Astrocyte (in vitro differentiated cells and primary cell): Measurements from ENCODE around the gene SPTBN1. TPM values are rescaled to one million over a fixed set of nuclear protein-coding genes. Genes with fewer than 3 reads are reported as not detected.
A peak's percentile ranks its signal among the peaks of the same experiment; 100 is the strongest.

Source experiments
- DNase-seq: peaks from one replicate; pipeline ENCODE4 v3.0.0-alpha.2; 2010; ENCODE audit warnings: low read depth
- FAIRE-seq: peaks from 2 replicates; lab custom pipeline; 2011; peaks lifted over from hg19 to GRCh38; lab: Jason Lieb, UNC
- H2AFZ ChIP-seq: 2 replicates; pipeline ENCODE4 v1.6.0; 2012; ENCODE audit warnings: low read depth, low read length, inconsistent platforms
- H3K27ac ChIP-seq: 2 replicates; pipeline ENCODE4 v1.5.1; 2011; ENCODE audit warnings: low read depth, low read length, inconsistent platforms
- H3K27me3 ChIP-seq: 2 replicates; pipeline ENCODE4 v1.6.0; 2011; ENCODE audit warnings: low read length, inconsistent platforms; ENCODE audit not compliant: insufficient read depth
- H3K36me3 ChIP-seq: 2 replicates; pipeline ENCODE4 v1.5.1; 2011; ENCODE audit warnings: low read length, inconsistent platforms; ENCODE audit not compliant: insufficient read depth
- H3K4me1 ChIP-seq: 2 replicates; pipeline ENCODE4 v1.5.1; 2011; ENCODE audit warnings: low read length, inconsistent platforms; ENCODE audit not compliant: insufficient read depth
- H3K4me2 ChIP-seq: 2 replicates; pipeline ENCODE4 v1.6.0; 2012; ENCODE audit warnings: low read length, inconsistent platforms
- H3K4me3 ChIP-seq: 2 replicates; pipeline ENCODE4 v1.5.1; 2011; ENCODE audit warnings: low read depth, mild to moderate bottlenecking, low read length, inconsistent platforms; ENCODE audit not compliant: insufficient read depth
- H3K79me2 ChIP-seq: 2 replicates; pipeline ENCODE4 v1.6.0; 2012; ENCODE audit warnings: mild to moderate bottlenecking, low read length, inconsistent platforms; ENCODE audit not compliant: insufficient read depth
- H3K9ac ChIP-seq: 2 replicates; pipeline ENCODE4 v1.6.0; 2012; ENCODE audit warnings: mild to moderate bottlenecking, low read length, inconsistent platforms
- H3K9me3 ChIP-seq: 2 replicates; pipeline ENCODE4 v1.5.1; 2012; ENCODE audit warnings: low read depth, mild to moderate bottlenecking, low read length, inconsistent platforms; ENCODE audit not compliant: insufficient read depth
- H4K20me1 ChIP-seq: 2 replicates; pipeline ENCODE4 v1.6.0; 2012; ENCODE audit warnings: low read length, inconsistent platforms; ENCODE audit not compliant: insufficient read depth
- H3K27ac Mint-ChIP-seq: one replicate; pipeline ENCODE4 v1.8.0; 2021; ENCODE audit warnings: mild to moderate bottlenecking, mixed read lengths; ENCODE audit not compliant: unreplicated experiment
- H3K27me3 Mint-ChIP-seq: one replicate; pipeline ENCODE4 v1.8.0; 2021; ENCODE audit warnings: low read depth, mixed read lengths; ENCODE audit not compliant: unreplicated experiment
- H3K36me3 Mint-ChIP-seq: one replicate; pipeline ENCODE4 v1.8.0; 2021; ENCODE audit warnings: low read depth, mixed read lengths; ENCODE audit not compliant: unreplicated experiment
- H3K4me1 Mint-ChIP-seq: one replicate; pipeline ENCODE4 v1.8.0; 2021; ENCODE audit warnings: low read depth, mixed read lengths; ENCODE audit not compliant: unreplicated experiment
- H3K4me3 Mint-ChIP-seq: one replicate; pipeline ENCODE4 v1.8.0; 2021; ENCODE audit warnings: mild to moderate bottlenecking, moderate library complexity, mixed read lengths; ENCODE audit not compliant: unreplicated experiment
- H3K9me3 Mint-ChIP-seq: one replicate; pipeline ENCODE4 v1.8.0; 2021; ENCODE audit warnings: mild to moderate bottlenecking, mixed read lengths; ENCODE audit not compliant: unreplicated experiment
- EZH2 ChIP-seq: IDR thresholded peaks from 2 replicates; pipeline ENCODE4 v1.6.1; 2012; ENCODE audit warnings: mild to moderate bottlenecking, low read length, inconsistent platforms; ENCODE audit not compliant: insufficient read depth
- total RNA-seq: library from RNA; stranded (reverse); gene quantifications from 2 replicates; pipeline ENCODE4 v1.2.1, GENCODE V29; 2021
- TF ChIP-seq, protein P1 (sequence below): IDR thresholded peaks from 2 replicates; pipeline ENCODE4 v1.5.1; 2011; ENCODE audit warnings: low read depth, mild to moderate bottlenecking, inconsistent platforms, low read length, moderate library complexity; ENCODE audit not compliant: insufficient read depth

Gene SPTBN1
- total RNA-seq, 1 donor from 2014 or later: 311 TPM

- no peak for DNase-seq
- no peak for TF ChIP-seq EZH2
- TF ChIP-seq, protein P1, sequence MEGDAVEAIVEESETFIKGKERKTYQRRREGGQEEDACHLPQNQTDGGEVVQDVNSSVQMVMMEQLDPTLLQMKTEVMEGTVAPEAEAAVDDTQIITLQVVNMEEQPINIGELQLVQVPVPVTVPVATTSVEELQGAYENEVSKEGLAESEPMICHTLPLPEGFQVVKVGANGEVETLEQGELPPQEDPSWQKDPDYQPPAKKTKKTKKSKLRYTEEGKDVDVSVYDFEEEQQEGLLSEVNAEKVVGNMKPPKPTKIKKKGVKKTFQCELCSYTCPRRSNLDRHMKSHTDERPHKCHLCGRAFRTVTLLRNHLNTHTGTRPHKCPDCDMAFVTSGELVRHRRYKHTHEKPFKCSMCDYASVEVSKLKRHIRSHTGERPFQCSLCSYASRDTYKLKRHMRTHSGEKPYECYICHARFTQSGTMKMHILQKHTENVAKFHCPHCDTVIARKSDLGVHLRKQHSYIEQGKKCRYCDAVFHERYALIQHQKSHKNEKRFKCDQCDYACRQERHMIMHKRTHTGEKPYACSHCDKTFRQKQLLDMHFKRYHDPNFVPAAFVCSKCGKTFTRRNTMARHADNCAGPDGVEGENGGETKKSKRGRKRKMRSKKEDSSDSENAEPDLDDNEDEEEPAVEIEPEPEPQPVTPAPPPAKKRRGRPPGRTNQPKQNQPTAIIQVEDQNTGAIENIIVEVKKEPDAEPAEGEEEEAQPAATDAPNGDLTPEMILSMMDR: no peak
- Mint-ChIP-seq H3K4me1 (peaks cover 29% of the 10 kb centered on the region), H3K36me3 (peaks cover 2% of the 10 kb centered on the region), H3K27me3 (no peaks in the 10 kb centered on the region), H3K4me3 (no peak overlapping the region), H3K9me3 (no peaks in the 10 kb centered on the region), H3K27ac (no peak overlapping the region)
- Histone ChIP-seq H4K20me1 (peaks cover 49% of the 10 kb centered on the region), H3K27me3 (no peaks in the 10 kb centered on the region), H3K4me3 (no peak overlapping the region), H3K79me2 (peaks cover 99% of the 10 kb centered on the region), H3K4me1 (peaks cover 45% of the 10 kb centered on the region), H2AFZ (no peak overlapping the region), H3K27ac (peak overlapping the region; percentile 29), H3K36me3 (no peaks in the 10 kb centered on the region), H3K9ac (no peak overlapping the region), H3K9me3 (no peaks in the 10 kb centered on the region), H3K4me2 (peak overlapping the region; percentile 66)
- FAIRE-seq: no peak
Observed at GRCh38 chr2:54587171-54588016, 131.3 kb downstream of the SPTBN1 start.

- no peaks in the 10 kb centered on the region for H3K27me3 ChIP-seq
- no peak overlapping the region for H3K4me2 ChIP-seq
- H3K4me1 ChIP-seq: peaks cover 45% of the 10 kb centered on the region
- peaks cover 99% of the 10 kb centered on the region for H3K79me2 ChIP-seq
- Mint-ChIP-seq H3K4me1 (peaks cover 32% of the 10 kb centered on the region), H3K27ac (no peak overlapping the region), H3K27me3 (no peaks in the 10 kb centered on the region), H3K36me3 (peaks cover 2% of the 10 kb centered on the region), H3K4me3 (no peak overlapping the region), H3K9me3 (no peaks in the 10 kb centered on the region)
- no peak overlapping the region for H3K27ac ChIP-seq
- DNase-seq: no peak
- H3K4me3 ChIP-seq: no peak overlapping the region
- peaks cover 49% of the 10 kb centered on the region for H4K20me1 ChIP-seq
- TF ChIP-seq, protein P1: no peak
- TF ChIP-seq EZH2: no peak
- no peak overlapping the region for H3K9ac ChIP-seq
- H3K36me3 ChIP-seq: no peaks in the 10 kb centered on the region
- H2AFZ ChIP-seq: no peak overlapping the region
- H3K9me3 ChIP-seq: no peaks in the 10 kb centered on the region
- FAIRE-seq: no peak
Observed at GRCh38 chr2:54588244-54588899, 132.2 kb downstream of the SPTBN1 start.

DNA sequence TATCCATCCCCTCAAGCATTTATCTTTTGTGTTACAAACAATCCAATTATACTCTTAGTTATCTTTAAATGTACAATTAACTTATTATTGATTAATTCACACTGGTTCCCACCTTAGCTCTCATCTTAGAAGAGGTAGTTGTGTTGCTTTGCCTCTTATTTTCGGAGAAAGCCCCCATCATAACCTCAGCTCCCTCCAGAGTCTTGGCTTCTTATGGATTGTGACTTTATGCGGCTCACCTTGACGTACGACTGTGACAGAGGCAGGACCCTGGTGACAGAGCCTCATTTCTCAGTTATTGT, 132.9 kb downstream of the SPTBN1 start:
- Histone ChIP-seq H3K79me2 (peaks cover 99% of the 10 kb centered on the region), H3K9me3 (no peaks in the 10 kb centered on the region), H3K4me1 (peaks cover 45% of the 10 kb centered on the region), H3K4me3 (no peak overlapping the region), H2AFZ (no peak overlapping the region), H4K20me1 (peaks cover 48% of the 10 kb centered on the region), H3K4me2 (peak overlapping the region; percentile 47), H3K9ac (no peak overlapping the region), H3K27ac (peak overlapping the region; percentile 20), H3K36me3 (no peaks in the 10 kb centered on the region), H3K27me3 (no peaks in the 10 kb centered on the region)
- no peak overlapping the region for H3K4me3 Mint-ChIP-seq
- H3K36me3 Mint-ChIP-seq: no peaks in the 10 kb centered on the region
- DNase-seq (no peak), FAIRE-seq (no peak)
- no peaks in the 10 kb centered on the region for H3K9me3 Mint-ChIP-seq
- TF ChIP-seq EZH2: no peak
- TF ChIP-seq, protein P1: no peak
- peaks cover 32% of the 10 kb centered on the region for H3K4me1 Mint-ChIP-seq
- no peak overlapping the region for H3K27ac Mint-ChIP-seq
- no peaks in the 10 kb centered on the region for H3K27me3 Mint-ChIP-seq
